OCI-LY3 (cell line): ENCODE data around the gene TOM1L2.

Experiments used
- H2AFZ ChIP-seq: fragments of 200-600, 300-600 bp; shearing (Covaris generic); 2 replicates; pipeline ENCODE4 v1.6.0; 2014; ENCODE audit warnings: antibody characterized with exemption, low read depth, low read length
- H3K27ac ChIP-seq: fragments of 200-600, 300-600 bp; sonication (generic); 2 replicates; pipeline ENCODE4 v1.5.1; 2014; ENCODE audit warnings: mild to moderate bottlenecking, low read length, moderate library complexity, mixed read lengths
- H3K27me3 ChIP-seq: fragments of 200-600, 300-600 bp; sonication (generic); 2 replicates; pipeline ENCODE4 v1.6.1; 2014; ENCODE audit warnings: low read depth, low read length, mixed read lengths
- H3K36me3 ChIP-seq: fragments of 200-600, 300-600 bp; sonication (generic); replicated peaks from 2 replicates; pipeline ENCODE3; 2014; ENCODE audit warnings: low read depth, low read length, mixed read lengths
- H3K4me1 ChIP-seq: fragments of 300-600, 200-600 bp; sonication (generic); 2 replicates; pipeline ENCODE4 v1.6.1; 2014; ENCODE audit warnings: low read length, mixed read lengths
- H3K4me2 ChIP-seq: fragments of 200-600, 300-600 bp; sonication (generic); 2 replicates; pipeline ENCODE4 v1.6.1; 2014; ENCODE audit warnings: low read length, mixed read lengths
- H3K4me3 ChIP-seq: fragments of 300-600, 200-600 bp; sonication (generic); 2 replicates; pipeline ENCODE4 v1.5.1; 2014; ENCODE audit warnings: antibody characterized with exemption, mild to moderate bottlenecking, low read length, moderate library complexity
- H3K79me2 ChIP-seq: fragments of 300-600, 200-600 bp; shearing (Covaris generic); 2 replicates; pipeline ENCODE4 v1.6.1; 2014; ENCODE audit warnings: mild to moderate bottlenecking, low read length, mixed read lengths
- H3K9ac ChIP-seq: fragments of 300-600, 200-600 bp; shearing (Covaris generic); 2 replicates; pipeline ENCODE4 v1.6.0; 2014; ENCODE audit warnings: mild to moderate bottlenecking, low read length, moderate library complexity
- H3K9me3 ChIP-seq: fragments of 200-600, 300-600 bp; shearing (Covaris generic); 2 replicates; pipeline ENCODE4 v1.6.1; 2014; ENCODE audit warnings: low read length, mixed read lengths; ENCODE audit not compliant: insufficient read depth
- H4K20me1 ChIP-seq: fragments of 200-600, 300-600 bp; sonication (generic); 2 replicates; pipeline ENCODE4 v1.6.1; 2016; ENCODE audit warnings: low read length, mixed read lengths; ENCODE audit not compliant: insufficient read depth
- CTCF ChIP-seq: fragments of 200-600, 300-600 bp; sonication (generic); IDR thresholded peaks from 2 replicates; pipeline ENCODE4 v1.5.1; 2014; ENCODE audit warnings: antibody characterized with exemption, low read length, low read depth
- EZH2phosphoT487 ChIP-seq: fragments of 200-600 bp; shearing (Covaris generic); IDR thresholded peaks from 2 replicates; pipeline ENCODE4 v1.6.1; 2018; ENCODE audit warnings: antibody characterized with exemption, mixed run types, low read depth

The TOM1L2 gene

GRCh38 chr17:17812211-17813054 lies 159.8 kb downstream of the TOM1L2 start:
- Histone ChIP-seq H3K9me3 (no peaks in the 10 kb centered on the region), H3K79me2 (no peaks in the 10 kb centered on the region), H3K36me3 (no peaks in the 10 kb centered on the region), H3K27ac (no peak overlapping the region), H3K27me3 (no peaks in the 10 kb centered on the region), H3K4me1 (peaks cover 2% of the 10 kb centered on the region; the same call in 1 of the 2 replicates), H2AFZ (no peak overlapping the region), H3K4me2 (no peak overlapping the region), H3K4me3 (no peak overlapping the region), H4K20me1 (no peaks in the 10 kb centered on the region), H3K9ac (no peak overlapping the region)
- TF ChIP-seq CTCF (peak; percentile 54), EZH2phosphoT487 (no peak)

- no peaks in the 10 kb centered on the region for H3K36me3 ChIP-seq
- no peaks in the 10 kb centered on the region for H4K20me1 ChIP-seq
- no peak overlapping the region for H3K4me2 ChIP-seq
Measured at GRCh38 chr17:17811381-17812210, 160.6 kb downstream of the TOM1L2 start.

GRCh38 chr17:17810895-17811248 lies 161.3 kb downstream of the TOM1L2 start:
- Histone ChIP-seq H4K20me1 (no peaks in the 10 kb centered on the region), H2AFZ (no peak overlapping the region), H3K9me3 (no peaks in the 10 kb centered on the region), H3K9ac (no peak overlapping the region), H3K4me2 (no peak overlapping the region), H3K27ac (no peak overlapping the region), H3K36me3 (no peaks in the 10 kb centered on the region), H3K27me3 (no peaks in the 10 kb centered on the region), H3K79me2 (no peaks in the 10 kb centered on the region), H3K4me1 (peaks cover 2% of the 10 kb centered on the region; the same call in 1 of the 2 replicates), H3K4me3 (no peak overlapping the region)
- TF ChIP-seq CTCF (no peak), EZH2phosphoT487 (no peak)

More at GRCh38 chr17:17811381-17812210, 160.6 kb downstream of the TOM1L2 start:
- TF ChIP-seq CTCF (no peak), EZH2phosphoT487 (no peak)
- peaks cover 2% of the 10 kb centered on the region; the same call in 1 of the 2 replicates for H3K4me1 ChIP-seq
- H2AFZ ChIP-seq, result no peak overlapping the region
- H3K27ac ChIP-seq, result no peak overlapping the region
- H3K27me3 ChIP-seq, result no peaks in the 10 kb centered on the region
- no peaks in the 10 kb centered on the region for H3K79me2 ChIP-seq
- H3K9ac ChIP-seq, result no peak overlapping the region
- H3K4me3 ChIP-seq, result no peak overlapping the region
- no peaks in the 10 kb centered on the region for H3K9me3 ChIP-seq
